ENCODE data around the gene NUAK1.

Gene NUAK1

DNA sequence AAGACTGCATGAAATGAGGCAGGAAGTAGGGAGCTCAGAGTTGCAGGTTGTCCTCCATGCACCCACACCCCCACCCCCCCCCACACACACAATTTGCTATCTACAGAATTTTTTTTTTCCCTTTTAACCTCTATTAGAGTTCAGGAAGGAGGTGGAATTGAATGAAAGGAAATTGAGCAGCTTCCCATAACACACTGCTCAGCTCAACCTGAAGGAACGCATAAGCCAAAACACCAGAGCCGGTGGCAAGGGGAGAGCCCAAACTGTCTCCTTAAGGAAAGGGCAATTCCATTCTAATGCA lies 74.1 kb downstream of the NUAK1 start:
- Histone ChIP-seq H3K27me3 (ENCODE audit: insufficient read depth, low read depth, severe bottlenecking) (no peaks in the 10 kb centered on the region), H3K9me3 (ENCODE audit: severe bottlenecking) (no peaks in the 10 kb centered on the region), H3K4me3 (ENCODE audit: low read depth, low read length) (no peak overlapping the region), H3K27ac (no peak overlapping the region), H3K36me3 (no peaks in the 10 kb centered on the region)
- no peak for DNase-seq
- TF ChIP-seq, protein P1, sequence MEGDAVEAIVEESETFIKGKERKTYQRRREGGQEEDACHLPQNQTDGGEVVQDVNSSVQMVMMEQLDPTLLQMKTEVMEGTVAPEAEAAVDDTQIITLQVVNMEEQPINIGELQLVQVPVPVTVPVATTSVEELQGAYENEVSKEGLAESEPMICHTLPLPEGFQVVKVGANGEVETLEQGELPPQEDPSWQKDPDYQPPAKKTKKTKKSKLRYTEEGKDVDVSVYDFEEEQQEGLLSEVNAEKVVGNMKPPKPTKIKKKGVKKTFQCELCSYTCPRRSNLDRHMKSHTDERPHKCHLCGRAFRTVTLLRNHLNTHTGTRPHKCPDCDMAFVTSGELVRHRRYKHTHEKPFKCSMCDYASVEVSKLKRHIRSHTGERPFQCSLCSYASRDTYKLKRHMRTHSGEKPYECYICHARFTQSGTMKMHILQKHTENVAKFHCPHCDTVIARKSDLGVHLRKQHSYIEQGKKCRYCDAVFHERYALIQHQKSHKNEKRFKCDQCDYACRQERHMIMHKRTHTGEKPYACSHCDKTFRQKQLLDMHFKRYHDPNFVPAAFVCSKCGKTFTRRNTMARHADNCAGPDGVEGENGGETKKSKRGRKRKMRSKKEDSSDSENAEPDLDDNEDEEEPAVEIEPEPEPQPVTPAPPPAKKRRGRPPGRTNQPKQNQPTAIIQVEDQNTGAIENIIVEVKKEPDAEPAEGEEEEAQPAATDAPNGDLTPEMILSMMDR (IDR thresholded peaks at IDR 0.05; ENCODE audit: low read depth, low read length) = no peak

DNA sequence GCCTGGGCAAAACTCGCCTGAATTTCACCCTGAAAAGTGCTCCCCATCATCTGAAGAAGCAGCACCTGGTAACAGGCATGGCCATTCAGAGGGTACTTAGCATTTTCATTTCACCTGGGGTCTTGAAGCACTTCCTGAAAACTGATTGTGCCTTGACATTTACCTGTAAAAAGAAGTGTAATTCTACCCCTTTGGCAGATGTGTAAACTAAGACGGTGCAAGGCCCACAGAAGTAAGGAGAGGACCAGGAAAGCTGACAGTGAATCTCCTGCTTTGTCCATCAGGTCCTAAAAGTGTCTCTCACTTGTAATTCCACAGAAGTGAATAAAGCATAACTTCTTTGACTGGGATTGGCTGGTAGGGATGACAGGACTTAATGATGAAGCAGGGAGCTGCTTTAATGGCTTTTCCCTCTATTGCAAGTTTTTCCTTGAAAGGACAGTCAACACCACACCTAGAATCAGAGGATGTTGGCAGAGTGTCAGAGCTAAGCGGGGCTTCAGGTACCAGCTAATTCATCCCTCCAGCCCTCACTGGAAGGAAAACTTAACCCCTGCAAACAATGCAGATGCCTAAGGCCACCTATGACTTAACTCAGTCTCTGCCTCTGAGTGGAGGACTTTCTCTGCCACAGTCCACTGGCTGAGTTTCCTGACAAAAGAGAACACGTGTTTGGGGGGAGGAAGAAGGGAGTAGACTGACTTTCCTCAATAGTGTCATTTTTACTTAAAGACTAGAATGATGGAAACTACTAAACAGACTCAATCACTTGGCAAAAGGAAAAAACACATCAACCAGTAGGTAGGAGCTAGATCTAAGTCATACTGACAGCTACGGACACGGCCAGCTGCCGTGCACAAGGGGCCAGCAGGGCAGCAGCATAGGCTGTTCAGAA lies 74.7 kb downstream of the NUAK1 start:
- H3K4me3 ChIP-seq (ENCODE audit: low read depth, low read length) = no peak overlapping the region
- no peaks in the 10 kb centered on the region for H3K27me3 ChIP-seq (ENCODE audit: insufficient read depth, low read depth, severe bottlenecking)
- TF ChIP-seq, protein P1 (IDR thresholded peaks at IDR 0.05; ENCODE audit: low read depth, low read length) = no peak
- no peak overlapping the region for H3K27ac ChIP-seq
- no peaks in the 10 kb centered on the region for H3K36me3 ChIP-seq
- DNase-seq = no peak
- H3K9me3 ChIP-seq (ENCODE audit: severe bottlenecking) = no peaks in the 10 kb centered on the region

DNA sequence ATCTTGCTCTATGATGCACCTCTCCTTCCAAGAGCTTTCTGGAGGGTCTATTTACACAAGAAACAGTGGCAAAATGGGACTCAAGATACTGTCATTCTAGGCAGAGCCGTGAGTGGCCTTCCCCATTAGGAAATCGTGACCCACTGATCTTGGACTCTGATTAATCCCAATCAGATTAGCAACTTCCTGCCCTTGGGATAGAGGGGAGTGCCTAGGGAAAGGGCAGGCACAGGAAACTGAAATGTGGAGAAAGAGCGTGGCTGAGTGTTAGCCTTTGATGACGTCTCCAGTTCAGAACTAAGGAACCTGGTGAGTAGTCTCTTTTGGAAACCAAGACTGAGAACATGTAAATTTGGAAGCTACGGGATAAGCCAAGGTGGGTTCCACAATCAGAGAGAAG lies 76.1 kb downstream of the NUAK1 start:
- TF ChIP-seq, protein P1 (IDR thresholded peaks at IDR 0.05; ENCODE audit: low read depth, low read length) = no peak
- H3K27me3 ChIP-seq (ENCODE audit: insufficient read depth, low read depth, severe bottlenecking) = no peaks in the 10 kb centered on the region
- H3K27ac ChIP-seq = no peak overlapping the region
- DNase-seq = no peak
- H3K36me3 ChIP-seq = no peaks in the 10 kb centered on the region
- H3K4me3 ChIP-seq (ENCODE audit: low read depth, low read length) = no peak overlapping the region
- H3K9me3 ChIP-seq (ENCODE audit: severe bottlenecking) = no peaks in the 10 kb centered on the region

DNA sequence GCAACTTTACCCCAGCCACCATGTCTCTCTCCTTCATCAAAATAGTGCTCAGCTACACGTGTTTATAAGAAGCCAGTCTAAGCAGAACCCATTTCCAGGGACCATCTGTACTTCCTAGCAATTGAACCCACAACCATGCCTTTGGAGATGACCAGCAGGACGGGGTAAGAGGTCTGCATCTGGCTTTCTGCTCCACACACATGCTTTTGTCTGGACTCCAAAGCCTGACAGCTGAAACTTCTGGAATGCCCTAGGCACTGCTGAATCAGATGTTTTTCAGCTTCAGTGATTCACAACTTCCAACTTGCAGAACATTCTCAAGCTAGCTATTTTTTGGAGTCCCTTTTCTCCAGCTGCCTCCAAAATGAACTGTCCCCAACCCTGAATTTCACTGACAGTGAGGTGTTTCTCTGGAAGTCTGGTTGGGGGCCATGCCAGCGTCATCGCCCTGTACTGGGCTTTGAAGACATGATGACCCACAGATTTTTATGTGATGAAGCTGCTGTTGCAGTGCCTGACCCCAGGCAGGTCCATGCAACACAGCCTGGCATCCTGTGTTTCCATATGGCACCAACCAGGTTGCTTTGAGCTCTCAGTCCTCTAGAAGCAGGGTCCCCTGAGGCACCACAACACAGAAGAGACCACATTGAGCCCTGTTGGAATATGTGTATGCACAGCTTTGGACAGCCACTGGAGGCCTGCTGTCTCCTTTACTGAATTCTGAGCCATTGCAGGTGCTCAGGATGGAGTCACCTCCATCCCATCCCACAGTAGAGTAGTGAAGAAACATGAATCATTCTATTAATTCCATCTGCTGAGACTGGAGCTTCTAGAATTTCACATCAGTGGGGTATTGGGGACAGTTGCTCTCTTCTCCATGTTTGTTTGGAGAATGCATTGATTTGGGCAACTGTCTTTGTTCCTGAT lies 80.2 kb downstream of the NUAK1 start:
- Histone ChIP-seq H3K27me3 (ENCODE audit: insufficient read depth, low read depth, severe bottlenecking) (no peaks in the 10 kb centered on the region), H3K9me3 (ENCODE audit: severe bottlenecking) (peaks cover 7% of the 10 kb centered on the region), H3K27ac (no peak overlapping the region), H3K4me3 (ENCODE audit: low read depth, low read length) (no peak overlapping the region), H3K36me3 (no peaks in the 10 kb centered on the region)
- TF ChIP-seq, protein P1 (IDR thresholded peaks at IDR 0.05; ENCODE audit: low read depth, low read length) = no peak
- no peak for DNase-seq

DNA sequence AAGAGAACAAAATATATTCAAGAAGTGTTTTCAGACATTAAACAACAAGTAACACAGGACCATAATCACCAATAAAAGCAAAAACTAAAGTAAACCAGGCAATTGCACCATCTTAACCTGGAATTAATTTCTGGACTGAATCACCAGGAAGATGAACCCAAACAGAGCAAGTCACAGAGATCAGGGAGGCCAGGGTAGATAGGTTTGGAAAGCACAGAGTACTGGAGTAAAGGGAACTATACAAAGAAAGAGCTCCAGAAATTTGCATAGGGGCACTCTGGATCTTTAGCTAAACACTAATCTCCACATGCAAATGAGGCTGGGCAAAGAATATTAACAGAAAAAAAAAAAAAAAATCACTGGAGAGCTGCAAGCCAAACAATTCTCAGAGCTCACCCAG lies 84.7 kb downstream of the NUAK1 start:
- Histone ChIP-seq H3K9me3 (ENCODE audit: severe bottlenecking) (peaks cover 7% of the 10 kb centered on the region), H3K4me3 (ENCODE audit: low read depth, low read length) (no peak overlapping the region), H3K36me3 (no peaks in the 10 kb centered on the region), H3K27ac (no peak overlapping the region), H3K27me3 (ENCODE audit: insufficient read depth, low read depth, severe bottlenecking) (peaks cover 14% of the 10 kb centered on the region)
- DNase-seq = no peak
- TF ChIP-seq, protein P1 (IDR thresholded peaks at IDR 0.05; ENCODE audit: low read depth, low read length) = no peak

Measured in WERI-Rb-1 (cell line).